HG03139 (cell line): ENCODE measurements around the gene GPRC5B.
A peak's percentile ranks its signal among the peaks of the same experiment; 100 is the strongest.

ENCODE experiments used
- ATAC-seq: cut with Tn5 transposase; IDR thresholded peaks from one replicate; pipeline ENCODE4 v1.9.1; 2021; ENCODE audit not compliant: unreplicated experiment

GPRC5B gene

DNA sequence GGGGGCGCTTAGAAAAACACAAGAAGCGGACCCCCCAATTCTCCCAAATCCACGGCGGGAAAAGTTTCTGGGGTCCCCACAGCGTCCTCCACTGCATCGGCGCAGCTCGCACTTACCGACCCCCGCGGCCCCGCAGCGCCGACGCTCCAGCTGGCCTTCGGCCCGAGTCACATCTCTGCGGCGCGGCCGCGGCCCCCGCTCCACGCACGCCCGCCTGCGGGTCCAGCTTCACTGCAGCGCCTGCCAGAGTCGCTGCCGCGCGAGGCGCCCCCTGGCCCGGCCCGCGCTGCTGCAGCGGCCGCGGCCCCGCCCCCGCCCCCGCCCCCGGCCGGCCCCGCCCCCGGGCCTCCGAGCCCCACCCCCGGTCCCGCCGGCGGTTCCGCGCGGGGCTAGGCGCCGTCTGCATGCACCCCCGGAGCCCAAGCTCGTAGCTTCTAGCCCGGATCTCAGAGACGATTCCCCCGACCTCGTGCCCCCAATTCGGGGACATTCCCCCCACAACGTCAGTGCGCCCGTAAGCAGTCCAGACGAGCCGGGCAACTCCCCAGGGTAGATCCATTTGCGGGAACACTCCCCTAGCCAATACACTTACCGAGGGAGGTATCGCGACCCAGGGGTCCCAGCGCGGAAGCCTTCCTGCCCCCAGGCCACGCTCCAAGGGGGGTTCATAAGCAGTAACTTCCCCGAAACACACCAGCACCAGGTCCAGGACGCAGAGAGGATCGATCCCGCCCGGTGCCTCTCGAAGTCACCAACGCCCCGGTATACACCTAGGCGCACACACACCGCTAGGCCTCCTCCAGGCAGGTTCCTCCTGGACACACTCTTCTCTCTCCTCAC lies at the start of gene GPRC5B:
Gene GPRC5B, minus strand, starts transcription at position 238 of the 840 bp plus-strand sequence. CDS start 12,003 bp downstream, outside the sequence.
- ATAC-seq, result no peak

- ATAC-seq, result no peak
Observed at GRCh38 chr16:19933740-19934139, 49.1 kb upstream of the GPRC5B start.

GRCh38 chr16:19929062-19929511 lies 44.4 kb upstream of the GPRC5B start:
- no peak for ATAC-seq

DNA sequence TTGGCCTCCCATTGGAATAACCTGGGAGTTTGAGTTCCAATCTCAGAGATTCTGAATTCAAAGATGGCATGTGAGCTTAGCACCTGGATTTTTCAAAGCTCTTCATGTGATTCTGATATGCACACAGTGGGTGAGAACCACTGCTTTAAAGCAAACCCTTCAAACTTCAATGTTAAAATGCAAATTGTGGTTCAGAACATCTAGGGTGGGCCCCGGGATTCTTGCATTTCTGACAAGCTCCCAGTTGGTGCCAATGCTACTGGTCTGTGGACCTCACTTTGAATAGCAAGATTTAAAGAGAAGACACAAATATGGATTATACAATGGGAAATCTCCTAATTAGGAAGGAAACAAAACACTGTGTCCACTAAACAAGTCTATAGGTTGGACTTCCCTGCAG lies 43.8 kb upstream of the GPRC5B start:
- ATAC-seq, result no peak

- no peak for ATAC-seq
Observed at GRCh38 chr16:19926449-19927390, 42.1 kb upstream of the GPRC5B start.

DNA sequence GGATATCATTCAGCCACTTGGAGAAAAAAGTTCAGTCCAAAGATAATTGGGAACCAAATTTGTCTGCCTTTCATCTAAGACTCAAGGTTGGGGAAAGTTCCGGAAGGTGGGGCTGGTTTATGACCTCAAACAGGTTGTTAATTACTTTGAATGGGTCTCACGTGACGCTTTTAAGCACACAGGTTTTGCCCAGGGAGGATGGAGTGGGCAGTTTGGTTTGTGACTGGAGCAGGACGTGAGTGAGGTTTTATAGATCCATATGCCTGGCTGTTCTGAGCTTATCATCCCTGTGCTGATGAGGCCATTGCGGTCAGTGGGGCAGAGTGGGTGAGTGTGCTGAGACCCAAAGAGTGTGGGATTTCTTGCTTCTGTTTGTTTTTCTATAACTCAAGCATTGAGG lies 38.7 kb upstream of the GPRC5B start:
- no peak for ATAC-seq

- no peak for ATAC-seq
Observed at GRCh38 chr16:19919142-19919541, 34.5 kb upstream of the GPRC5B start.

- ATAC-seq, result no peak
Observed at GRCh38 chr16:19916064-19916463, 31.4 kb upstream of the GPRC5B start.

DNA sequence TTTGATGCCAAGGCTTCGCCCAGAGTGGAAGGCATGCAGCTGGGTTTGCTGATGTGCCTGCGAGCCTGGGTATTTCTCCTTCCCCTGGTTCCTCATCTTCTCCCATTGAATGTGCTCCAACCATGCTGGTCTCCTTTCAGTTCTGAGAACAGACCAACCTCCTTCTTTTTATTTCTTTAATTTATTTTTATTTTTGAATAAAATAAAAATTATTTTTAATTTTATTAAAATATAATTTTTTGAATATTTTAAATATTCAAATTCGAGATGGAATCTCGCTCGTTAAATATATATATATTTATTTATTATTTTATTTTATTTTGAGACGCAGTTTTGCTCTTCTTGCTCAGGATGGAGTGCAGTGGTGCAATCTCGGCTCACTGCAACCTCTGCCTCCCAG lies 30.2 kb upstream of the GPRC5B start:
- ATAC-seq, result no peak

DNA sequence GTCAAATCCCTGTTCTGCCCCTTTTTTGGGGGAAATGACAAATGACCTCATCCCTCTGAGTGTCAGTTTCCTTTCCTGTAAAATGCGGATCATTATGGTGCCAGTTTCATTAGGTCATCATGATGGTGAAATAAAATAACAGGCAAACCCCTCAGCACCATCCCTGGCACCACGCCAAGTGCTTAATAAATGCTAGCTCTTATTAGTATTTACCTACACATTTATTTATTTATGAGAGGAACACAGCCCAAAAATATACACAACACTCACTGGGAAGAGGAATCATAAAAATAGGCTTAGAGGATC lies 28.6 kb upstream of the GPRC5B start:
- no peak for ATAC-seq

DNA sequence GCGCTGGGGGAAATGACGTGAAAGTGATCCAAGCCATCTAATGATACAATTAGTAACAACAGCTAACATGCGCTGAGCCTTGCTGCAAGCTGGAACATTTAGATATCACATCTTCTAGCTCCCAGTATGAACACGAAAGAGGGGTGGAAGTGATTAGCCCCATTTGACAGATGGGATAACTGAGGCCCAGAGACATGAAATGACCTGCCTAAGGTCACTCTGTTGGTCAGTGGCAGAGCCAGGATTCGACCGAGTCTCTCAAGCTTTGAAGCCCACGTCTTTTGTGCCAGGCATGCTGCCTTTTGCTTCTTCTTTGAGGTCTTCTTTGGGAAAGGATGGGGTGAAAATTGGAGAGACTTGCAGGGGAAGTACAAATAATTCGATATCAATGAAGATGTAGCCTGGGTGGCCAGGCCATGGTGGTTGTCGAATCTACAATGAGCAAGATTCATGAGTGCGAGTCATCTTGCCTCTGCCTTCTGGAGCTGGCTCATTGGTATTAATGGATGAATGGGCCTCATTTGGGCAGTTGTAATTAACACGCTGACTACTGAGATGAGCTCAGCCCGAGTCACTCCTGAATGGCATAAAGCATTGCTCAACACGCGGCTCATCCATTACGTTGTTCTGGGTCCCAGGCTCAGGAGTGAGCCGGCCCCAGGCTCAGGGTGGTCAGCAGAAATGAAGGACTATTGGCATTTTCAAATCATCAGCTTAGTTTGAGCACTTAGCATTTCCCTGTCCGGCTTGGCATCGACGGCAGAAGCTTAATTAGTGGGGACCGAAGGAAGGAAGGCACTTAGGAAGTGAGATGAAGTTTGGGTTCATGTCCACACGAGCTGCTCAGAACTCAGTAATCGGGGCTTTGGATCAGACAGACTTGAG lies 28.0 kb upstream of the GPRC5B start:
- no peak for ATAC-seq

- no peak for ATAC-seq
Observed at GRCh38 chr16:19911747-19912454, 27.3 kb upstream of the GPRC5B start.

GRCh38 chr16:19911204-19911603 lies 26.6 kb upstream of the GPRC5B start:
- no peak for ATAC-seq

DNA sequence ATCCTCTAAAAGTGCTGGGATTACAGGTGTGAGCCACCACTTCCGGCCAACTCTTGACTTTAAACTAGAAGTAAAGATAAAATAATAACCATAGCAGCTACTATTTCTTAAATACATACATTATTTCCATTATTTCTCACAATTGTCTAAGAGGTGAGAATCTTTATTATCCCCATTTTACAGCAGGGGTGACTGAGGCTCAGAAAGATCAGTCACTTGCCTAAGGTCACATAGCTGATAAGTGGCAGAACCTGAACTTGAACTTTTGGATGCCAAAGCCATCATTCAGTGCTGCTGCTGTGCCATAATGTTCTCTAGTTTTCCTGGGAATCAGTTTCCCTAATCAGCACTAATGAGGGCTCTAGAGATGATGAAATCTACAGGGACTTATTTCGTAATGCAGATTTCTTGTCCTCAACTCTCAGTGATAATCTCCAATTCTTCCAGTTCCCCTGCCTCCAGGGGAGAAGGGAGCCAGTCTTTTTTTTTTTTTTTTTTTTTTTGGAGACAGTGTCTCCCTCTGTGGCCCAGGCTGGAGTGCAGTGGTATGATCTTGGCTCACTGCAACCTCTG lies 25.2 kb upstream of the GPRC5B start:
- ATAC-seq, result no peak

DNA sequence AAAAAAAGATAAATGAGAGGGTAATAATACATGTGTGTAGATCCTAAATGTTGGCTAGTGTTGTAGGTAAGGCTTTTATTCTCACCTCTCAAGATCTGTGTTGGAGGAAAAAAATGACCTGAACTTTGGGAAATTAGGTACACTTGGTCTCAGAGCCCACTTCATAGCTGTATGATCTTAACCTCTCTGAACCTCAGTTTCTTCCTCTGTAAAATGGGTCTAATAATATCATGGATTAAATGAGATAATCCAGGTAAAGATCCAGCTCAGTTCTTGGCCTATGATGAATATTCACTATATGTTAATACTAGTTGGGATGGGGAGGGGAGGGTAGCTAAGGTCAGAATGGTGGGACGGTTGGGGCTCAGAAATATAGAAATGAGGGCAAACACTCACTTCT lies 24.3 kb upstream of the GPRC5B start:
- ATAC-seq, result no peak

GRCh38 chr16:19907161-19907992 lies 22.7 kb upstream of the GPRC5B start:
- peak; percentile 76 for ATAC-seq

- ATAC-seq, result no peak
Observed at GRCh38 chr16:19901164-19901563, 16.5 kb upstream of the GPRC5B start.

DNA sequence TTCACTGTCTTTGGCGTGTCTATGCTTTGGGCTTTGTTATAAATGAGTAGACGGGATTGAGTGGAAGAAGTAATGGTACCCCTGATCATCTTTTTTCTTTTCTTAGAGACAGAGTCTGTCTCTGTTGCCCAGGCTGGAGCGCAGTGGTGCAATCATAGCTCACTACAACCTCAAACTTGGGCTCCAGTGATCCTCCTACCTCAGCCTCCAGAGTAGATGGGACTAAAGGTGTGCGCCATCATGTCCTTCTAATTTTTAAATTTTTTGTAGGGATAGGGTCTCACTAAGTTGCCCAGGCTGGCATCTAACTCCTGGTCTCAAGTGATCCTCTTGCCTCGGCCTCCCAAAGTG lies 14.9 kb upstream of the GPRC5B start:
- no peak for ATAC-seq

DNA sequence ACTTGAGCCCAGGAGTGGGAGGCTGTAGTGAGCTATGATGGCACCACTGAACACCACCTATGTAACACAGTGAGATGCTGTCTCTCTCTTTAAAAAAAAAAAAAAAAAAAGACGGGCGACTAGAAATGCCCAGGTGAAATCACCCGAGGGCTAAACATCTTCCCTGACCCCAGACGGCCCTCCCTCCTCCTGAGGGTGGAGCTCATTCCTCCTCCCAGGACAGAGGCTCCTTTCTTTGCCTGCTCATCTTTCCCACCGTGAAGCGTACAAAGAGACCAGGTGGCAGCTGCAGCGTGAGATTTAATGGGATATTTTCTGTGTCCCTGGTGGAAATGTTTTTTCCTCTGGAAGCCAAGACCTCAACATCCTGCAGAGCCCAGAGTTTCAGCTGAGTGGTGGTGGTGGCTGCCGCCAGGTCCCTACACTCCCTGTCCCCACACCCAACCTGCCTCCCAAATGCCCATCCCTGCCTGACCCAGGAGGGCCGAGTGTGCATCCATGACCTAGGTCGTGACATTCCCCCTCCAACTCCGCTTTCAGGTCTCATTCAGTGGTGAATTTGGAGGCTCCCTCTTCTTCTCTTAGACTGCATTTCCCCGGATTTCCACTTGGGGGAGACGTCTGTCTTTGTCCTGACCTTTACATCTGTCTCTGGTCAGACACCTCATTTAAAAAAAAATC lies 14.4 kb upstream of the GPRC5B start:
- ATAC-seq, result no peak
